ENCODE results near the gene LRRC3B. TPM values are rescaled to one million over a fixed set of nuclear protein-coding genes. Genes with fewer than 3 reads are reported as not detected.

LRRC3B gene
- polyA plus RNA-seq (49.9 and 56.4 TPM in 2 replicates), polyA minus RNA-seq (70.8 and 73.0 TPM in 2 replicates)

DNA sequence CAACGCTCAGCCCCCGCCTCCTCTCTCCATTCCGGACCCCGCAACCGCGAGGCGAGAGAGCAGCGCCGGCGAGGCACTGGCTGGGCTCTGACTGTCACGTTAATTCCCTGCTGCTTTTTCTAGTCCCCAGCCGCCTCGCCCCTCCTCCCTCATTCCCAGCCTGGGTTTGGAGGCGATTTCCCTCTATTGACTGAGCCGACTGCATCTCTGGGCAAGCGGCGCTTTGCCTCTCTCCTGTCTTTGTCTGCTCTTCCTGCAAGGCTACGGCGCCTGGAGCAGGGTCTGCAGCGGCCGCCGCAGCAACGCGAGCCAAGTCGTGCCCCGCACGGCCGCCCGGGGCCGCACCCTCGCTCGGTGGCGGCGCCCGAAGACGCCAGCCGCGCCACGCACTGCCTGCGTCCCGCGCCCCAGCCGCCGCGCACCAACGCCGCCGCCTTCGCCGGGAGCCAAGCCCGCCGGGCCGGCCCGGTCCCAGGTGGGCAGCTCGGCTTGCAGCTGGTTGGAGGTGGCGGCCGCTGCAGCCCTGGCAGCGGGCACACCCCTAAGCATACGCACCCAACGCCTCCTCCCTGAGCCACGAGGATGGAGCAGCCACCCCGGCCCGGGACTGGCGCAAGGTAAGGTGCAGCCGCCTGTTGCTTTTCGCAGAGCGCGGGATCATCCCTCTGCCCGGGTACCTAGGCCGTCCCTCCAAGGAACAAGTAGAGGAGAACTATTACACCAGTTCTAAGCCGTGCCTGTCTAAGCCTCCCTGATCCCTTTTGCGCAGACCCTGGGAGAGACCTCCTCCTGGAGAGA, at the start of gene LRRC3B:
LRRC3B (plus strand) TSS at position 152 of the 798 bp plus-strand sequence. CDS start 86,901 bp downstream, outside the sequence.
- H3K27ac ChIP-seq (ENCODE audit: low read length) = peak within 1 kb of the TSS; percentile 55
- H2AFZ ChIP-seq (ENCODE audit: low read depth, low read length) = peak within 1 kb of the TSS; percentile 49
- H3K4me3 ChIP-seq (ENCODE audit: low read length) = peak within 1 kb of the TSS; percentile 80
- no peaks in the 10 kb centered on the region for H3K9me2 ChIP-seq (ENCODE audit: insufficient read depth, low read length)
- H4K20me1 ChIP-seq (ENCODE audit: insufficient read depth) = no peaks in the 10 kb centered on the region
- peaks cover 20% of the 10 kb centered on the region for H3K27me3 ChIP-seq (ENCODE audit: insufficient read depth, low read depth, low read length)
- H3K36me3 ChIP-seq (ENCODE audit: insufficient read depth, low read length) = peaks cover 1% of the 10 kb centered on the region
- TF ChIP-seq SMC3 (conservative IDR thresholded peaks at IDR 0.05; ENCODE audit: poor library complexity) = peak; percentile 56
- peak; percentile 63 for TF ChIP-seq MXI1 (conservative IDR thresholded peaks at IDR 0.05; ENCODE audit: poor library complexity, severe bottlenecking)
- TF ChIP-seq EP300 (conservative IDR thresholded peaks at IDR 0.05; ENCODE audit: poor library complexity, severe bottlenecking) = peak; percentile 42
- TF ChIP-seq EZH2 (IDR thresholded peaks at IDR 0.05; ENCODE audit: borderline replicate concordance, insufficient read depth, low read length, poor library complexity, severe bottlenecking) = no peak
- no peak for TF ChIP-seq TAF1 (IDR thresholded peaks at IDR 0.05; ENCODE audit: low read depth)
- no peak for TF ChIP-seq REST (IDR thresholded peaks at IDR 0.05; ENCODE audit: borderline replicate concordance)
- TF ChIP-seq RAD21 (conservative IDR thresholded peaks at IDR 0.05) = peak; percentile 54
- peak; percentile 63 for TF ChIP-seq POLR2AphosphoS5 (IDR thresholded peaks at IDR 0.05)
- TF ChIP-seq, protein P1, sequence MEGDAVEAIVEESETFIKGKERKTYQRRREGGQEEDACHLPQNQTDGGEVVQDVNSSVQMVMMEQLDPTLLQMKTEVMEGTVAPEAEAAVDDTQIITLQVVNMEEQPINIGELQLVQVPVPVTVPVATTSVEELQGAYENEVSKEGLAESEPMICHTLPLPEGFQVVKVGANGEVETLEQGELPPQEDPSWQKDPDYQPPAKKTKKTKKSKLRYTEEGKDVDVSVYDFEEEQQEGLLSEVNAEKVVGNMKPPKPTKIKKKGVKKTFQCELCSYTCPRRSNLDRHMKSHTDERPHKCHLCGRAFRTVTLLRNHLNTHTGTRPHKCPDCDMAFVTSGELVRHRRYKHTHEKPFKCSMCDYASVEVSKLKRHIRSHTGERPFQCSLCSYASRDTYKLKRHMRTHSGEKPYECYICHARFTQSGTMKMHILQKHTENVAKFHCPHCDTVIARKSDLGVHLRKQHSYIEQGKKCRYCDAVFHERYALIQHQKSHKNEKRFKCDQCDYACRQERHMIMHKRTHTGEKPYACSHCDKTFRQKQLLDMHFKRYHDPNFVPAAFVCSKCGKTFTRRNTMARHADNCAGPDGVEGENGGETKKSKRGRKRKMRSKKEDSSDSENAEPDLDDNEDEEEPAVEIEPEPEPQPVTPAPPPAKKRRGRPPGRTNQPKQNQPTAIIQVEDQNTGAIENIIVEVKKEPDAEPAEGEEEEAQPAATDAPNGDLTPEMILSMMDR (IDR thresholded peaks at IDR 0.05; ENCODE audit: poor library complexity, severe bottlenecking) = peak; percentile 44
- H3K9me3 ChIP-seq (ENCODE audit: low read length) = no peaks in the 10 kb centered on the region
- H3K4me2 ChIP-seq (ENCODE audit: low read length) = peak within 1 kb of the TSS; percentile 72
- H3K79me2 ChIP-seq (replicated peaks; ENCODE audit: insufficient read depth, low read length) = no peaks in the 10 kb centered on the region
- H3K9ac ChIP-seq (ENCODE audit: low read length) = peak within 1 kb of the TSS; percentile 80
- no peaks in the 10 kb centered on the region for H3F3A ChIP-seq (ENCODE audit: insufficient read depth, low read length, poor library complexity, severe bottlenecking)

GRCh38 chr3:26574766-26575165, 47.8 kb upstream of the LRRC3B start:
- Histone ChIP-seq H3K79me2 (replicated peaks; ENCODE audit: insufficient read depth, low read length) (no peaks in the 10 kb centered on the region), H3K9me2 (ENCODE audit: insufficient read depth, low read length) (no peaks in the 10 kb centered on the region), H3K9ac (ENCODE audit: low read length) (no peak overlapping the region), H3K4me2 (ENCODE audit: low read length) (no peak overlapping the region), H3K27ac (ENCODE audit: low read length) (no peak overlapping the region), H3K9me3 (ENCODE audit: low read length) (no peaks in the 10 kb centered on the region), H3K4me3 (ENCODE audit: low read length) (no peak overlapping the region), H4K20me1 (ENCODE audit: insufficient read depth) (no peaks in the 10 kb centered on the region), H3K36me3 (ENCODE audit: insufficient read depth, low read length) (no peaks in the 10 kb centered on the region), H3K27me3 (ENCODE audit: insufficient read depth, low read depth, low read length) (no peaks in the 10 kb centered on the region), H2AFZ (ENCODE audit: low read depth, low read length) (no peak overlapping the region), H3F3A (ENCODE audit: insufficient read depth, low read length, poor library complexity, severe bottlenecking) (no peaks in the 10 kb centered on the region)
- no peak for TF ChIP-seq EZH2 (IDR thresholded peaks at IDR 0.05; ENCODE audit: borderline replicate concordance, insufficient read depth, low read length, poor library complexity, severe bottlenecking)
- no peak for TF ChIP-seq TAF1 (IDR thresholded peaks at IDR 0.05; ENCODE audit: low read depth)
- TF ChIP-seq RAD21 (conservative IDR thresholded peaks at IDR 0.05) = no peak
- no peak for TF ChIP-seq MXI1 (conservative IDR thresholded peaks at IDR 0.05; ENCODE audit: poor library complexity, severe bottlenecking)
- TF ChIP-seq, protein P1 (IDR thresholded peaks at IDR 0.05; ENCODE audit: poor library complexity, severe bottlenecking) = no peak
- no peak for TF ChIP-seq SMC3 (conservative IDR thresholded peaks at IDR 0.05; ENCODE audit: poor library complexity)
- TF ChIP-seq EP300 (conservative IDR thresholded peaks at IDR 0.05; ENCODE audit: poor library complexity, severe bottlenecking) = no peak
- TF ChIP-seq REST (IDR thresholded peaks at IDR 0.05; ENCODE audit: borderline replicate concordance) = no peak
- no peak for TF ChIP-seq POLR2AphosphoS5 (IDR thresholded peaks at IDR 0.05)

Measured in neural cell (in vitro differentiated cells).